PC-9 (cell line): ENCODE results near the gene MUC5AC. TPM values are rescaled to one million over a fixed set of nuclear protein-coding genes. Genes with fewer than 3 reads are reported as not detected.

Experiments used
- BruUV-seq: library from RNA; stranded (reverse); fragments of 400-500 nt; replicated peaks from 2 replicates; lab custom pipeline; 2021; lab: Mats Ljungman, UMichigan
- CTCF ChIA-PET: fragments of 300-600 bp; sonication (Branson Sonifier 250); formaldehyde crosslinking; loops from one replicate; lab custom pipeline; 2022; ENCODE audit warnings: antibody characterized with exemption; lab: Charles Lee
- POLR2A ChIA-PET: fragments of 300-600 bp; sonication (Branson Sonifier 250); formaldehyde crosslinking; loops from one replicate; lab custom pipeline; 2022; ENCODE audit warnings: antibody characterized with exemption; ENCODE audit not compliant: unreplicated experiment; lab: Charles Lee
- DNase-seq, 2 experiments: peaks; one replicate each; pipeline versions ENCODE4 v3.0.0 to v3.0.0-alpha.2; 2015 to 2022; ENCODE audit warnings: mixed read lengths in 1 of 2
- H2AFZ ChIP-seq: fragments of 200-600 bp; sonication (generic); 2 replicates; pipeline ENCODE4 v1.8.1; 2017; ENCODE audit warnings: antibody characterized with exemption
- H3F3A ChIP-seq: fragments of 200-600 bp; sonication (generic); 2 replicates; pipeline ENCODE4 v1.8.1; 2017; ENCODE audit warnings: antibody characterized with exemption, mild to moderate bottlenecking, low read depth; ENCODE audit not compliant: insufficient read depth
- H3K27ac ChIP-seq: fragments of 200-600 bp; sonication (generic); 2 replicates; pipeline ENCODE4 v1.6.1; 2016; ENCODE audit warnings: mixed run types
- H3K27me3 ChIP-seq: fragments of 200-600 bp; sonication (generic); 2 replicates; pipeline ENCODE4 v1.6.1; 2016; ENCODE audit warnings: low read depth, mixed run types; ENCODE audit not compliant: insufficient read depth
- H3K36me3 ChIP-seq: fragments of 200-600 bp; sonication (generic); 2 replicates; pipeline ENCODE4 v1.6.1; 2016; ENCODE audit warnings: low read depth, mixed run types
- H3K4me1 ChIP-seq: fragments of 200-600 bp; sonication (generic); replicated peaks from 2 replicates; pipeline ENCODE4 v1.6.1; 2016; ENCODE audit warnings: mixed run types; ENCODE audit not compliant: insufficient read depth
- H3K4me2 ChIP-seq: fragments of 200-600 bp; sonication (generic); 2 replicates; pipeline ENCODE4 v1.6.1; 2017; ENCODE audit warnings: mixed run types
- H3K4me3 ChIP-seq: fragments of 200-600 bp; sonication (generic); 2 replicates; pipeline ENCODE4 v1.6.1; 2016; ENCODE audit warnings: mixed run types
- H3K79me2 ChIP-seq: fragments of 200-600 bp; sonication (generic); 2 replicates; pipeline ENCODE4 v1.6.1; 2017; ENCODE audit warnings: low read depth, mixed run types
- H3K9me2 ChIP-seq: fragments of 200-600 bp; sonication (generic); 2 replicates; pipeline ENCODE4 v1.8.1; 2017; ENCODE audit warnings: mild to moderate bottlenecking; ENCODE audit not compliant: insufficient read depth
- H3K9me3 ChIP-seq: fragments of 200-600 bp; sonication (generic); 2 replicates; pipeline ENCODE4 v1.8.1; 2016; ENCODE audit warnings: low read depth; ENCODE audit not compliant: insufficient read depth
- H4K20me1 ChIP-seq: fragments of 200-600 bp; sonication (generic); 2 replicates; pipeline ENCODE4 v1.8.1; 2017; ENCODE audit not compliant: insufficient read depth
- EZH2 ChIP-seq: fragments of 200-600 bp; sonication (generic); IDR thresholded peaks from 2 replicates; pipeline ENCODE4 v1.8.0; 2017; ENCODE audit warnings: antibody characterized with exemption, low read depth
- intact Hi-C: fragments of 100-400 bp; cut with micrococcal nuclease; formaldehyde crosslinking; loops from one replicate; pipeline ENCODE4 v1.10.0; 2022; ENCODE audit not compliant: unreplicated experiment
- total RNA-seq: library from RNA; stranded (reverse); gene quantifications from 2 replicates; pipeline ENCODE4 v1.2.3, GENCODE V29; 2021
- TF ChIP-seq, protein P1 (sequence below): fragments of 200-600 bp; sonication (generic); conservative IDR thresholded peaks from 2 replicates; pipeline ENCODE4 v1.6.1; 2017; ENCODE audit warnings: mixed run types, antibody characterized with exemption, mild to moderate bottlenecking, moderate library complexity

Gene MUC5AC
- total RNA-seq, 1 experiment from 2014 or later = 0.09 TPM

GRCh38 chr11:1194231-1194976 lies 36.7 kb downstream of the MUC5AC start:
- H3K4me1 ChIP-seq = no peaks in the 10 kb centered on the region
- TF ChIP-seq, protein P1, sequence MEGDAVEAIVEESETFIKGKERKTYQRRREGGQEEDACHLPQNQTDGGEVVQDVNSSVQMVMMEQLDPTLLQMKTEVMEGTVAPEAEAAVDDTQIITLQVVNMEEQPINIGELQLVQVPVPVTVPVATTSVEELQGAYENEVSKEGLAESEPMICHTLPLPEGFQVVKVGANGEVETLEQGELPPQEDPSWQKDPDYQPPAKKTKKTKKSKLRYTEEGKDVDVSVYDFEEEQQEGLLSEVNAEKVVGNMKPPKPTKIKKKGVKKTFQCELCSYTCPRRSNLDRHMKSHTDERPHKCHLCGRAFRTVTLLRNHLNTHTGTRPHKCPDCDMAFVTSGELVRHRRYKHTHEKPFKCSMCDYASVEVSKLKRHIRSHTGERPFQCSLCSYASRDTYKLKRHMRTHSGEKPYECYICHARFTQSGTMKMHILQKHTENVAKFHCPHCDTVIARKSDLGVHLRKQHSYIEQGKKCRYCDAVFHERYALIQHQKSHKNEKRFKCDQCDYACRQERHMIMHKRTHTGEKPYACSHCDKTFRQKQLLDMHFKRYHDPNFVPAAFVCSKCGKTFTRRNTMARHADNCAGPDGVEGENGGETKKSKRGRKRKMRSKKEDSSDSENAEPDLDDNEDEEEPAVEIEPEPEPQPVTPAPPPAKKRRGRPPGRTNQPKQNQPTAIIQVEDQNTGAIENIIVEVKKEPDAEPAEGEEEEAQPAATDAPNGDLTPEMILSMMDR = no peak
- TF ChIP-seq EZH2 = no peak
- no peaks in the 10 kb centered on the region for H3K9me2 ChIP-seq
- CTCF ChIA-PET = no interaction called here
- no peak overlapping the region for H3K4me2 ChIP-seq
- intact Hi-C loops = no loop called here
- H4K20me1 ChIP-seq = no peaks in the 10 kb centered on the region
- no TSS peak for BruUV-seq
- H3F3A ChIP-seq = no peaks in the 10 kb centered on the region
- no peak overlapping the region for H3K4me3 ChIP-seq
- H3K27ac ChIP-seq = no peak overlapping the region
- DNase-seq = no peak
- POLR2A ChIA-PET = no interaction called here
- peaks cover 3% of the 10 kb centered on the region; the same call in 1 of the 2 replicates for H3K27me3 ChIP-seq
- no peak overlapping the region for H2AFZ ChIP-seq
- H3K36me3 ChIP-seq = no peaks in the 10 kb centered on the region
- H3K79me2 ChIP-seq = no peaks in the 10 kb centered on the region
- no peaks in the 10 kb centered on the region for H3K9me3 ChIP-seq

DNA sequence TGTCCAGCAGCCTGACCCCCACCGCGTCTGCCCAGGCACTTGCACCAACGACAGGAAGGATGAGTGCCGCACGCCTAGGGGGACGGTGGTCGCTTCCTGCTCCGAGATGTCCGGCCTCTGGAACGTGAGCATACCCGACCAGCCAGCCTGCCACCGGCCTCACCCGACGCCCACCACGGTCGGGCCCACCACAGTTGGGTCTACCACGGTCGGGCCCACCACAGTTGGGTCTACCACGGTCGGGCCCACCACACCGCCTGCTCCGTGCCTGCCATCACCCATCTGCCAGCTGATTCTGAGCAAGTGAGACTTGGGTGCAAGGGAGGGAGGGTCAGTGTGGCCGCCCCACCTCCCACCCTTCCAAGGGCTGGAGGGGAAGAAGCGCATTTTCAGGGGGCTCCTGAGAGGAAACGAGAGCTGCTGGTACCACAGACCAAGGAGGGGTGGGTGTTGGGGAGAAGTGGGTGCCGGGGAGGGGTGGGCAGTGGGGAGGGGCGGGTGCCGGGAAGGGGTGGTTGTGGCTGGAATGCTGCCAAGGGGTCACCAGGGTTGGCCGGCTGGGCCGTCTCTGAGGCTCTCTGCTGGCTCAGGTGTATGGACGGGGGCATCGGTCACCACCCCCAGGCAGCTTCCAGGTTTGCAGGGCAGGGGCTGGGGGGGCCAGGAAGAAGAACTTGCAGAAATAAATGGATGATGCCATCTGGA lies 37.4 kb downstream of the MUC5AC start:
- DNase-seq = no peak
- Histone ChIP-seq H2AFZ (no peak overlapping the region), H4K20me1 (no peaks in the 10 kb centered on the region), H3K9me3 (no peaks in the 10 kb centered on the region), H3K4me2 (no peak overlapping the region), H3K9me2 (no peaks in the 10 kb centered on the region), H3F3A (no peaks in the 10 kb centered on the region), H3K4me3 (no peak overlapping the region), H3K79me2 (no peaks in the 10 kb centered on the region), H3K27ac (no peak overlapping the region), H3K27me3 (no peaks in the 10 kb centered on the region), H3K4me1 (0 out of 2 replicates have a peak, but pooled peaks cover 6% of the 10 kb centered on the region), H3K36me3 (no peaks in the 10 kb centered on the region)
- intact Hi-C loops = no loop called here
- POLR2A ChIA-PET = no interaction called here
- TF ChIP-seq, protein P1 = no peak
- TF ChIP-seq EZH2 = no peak
- no TSS peak for BruUV-seq
- CTCF ChIA-PET = no interaction called here

DNA sequence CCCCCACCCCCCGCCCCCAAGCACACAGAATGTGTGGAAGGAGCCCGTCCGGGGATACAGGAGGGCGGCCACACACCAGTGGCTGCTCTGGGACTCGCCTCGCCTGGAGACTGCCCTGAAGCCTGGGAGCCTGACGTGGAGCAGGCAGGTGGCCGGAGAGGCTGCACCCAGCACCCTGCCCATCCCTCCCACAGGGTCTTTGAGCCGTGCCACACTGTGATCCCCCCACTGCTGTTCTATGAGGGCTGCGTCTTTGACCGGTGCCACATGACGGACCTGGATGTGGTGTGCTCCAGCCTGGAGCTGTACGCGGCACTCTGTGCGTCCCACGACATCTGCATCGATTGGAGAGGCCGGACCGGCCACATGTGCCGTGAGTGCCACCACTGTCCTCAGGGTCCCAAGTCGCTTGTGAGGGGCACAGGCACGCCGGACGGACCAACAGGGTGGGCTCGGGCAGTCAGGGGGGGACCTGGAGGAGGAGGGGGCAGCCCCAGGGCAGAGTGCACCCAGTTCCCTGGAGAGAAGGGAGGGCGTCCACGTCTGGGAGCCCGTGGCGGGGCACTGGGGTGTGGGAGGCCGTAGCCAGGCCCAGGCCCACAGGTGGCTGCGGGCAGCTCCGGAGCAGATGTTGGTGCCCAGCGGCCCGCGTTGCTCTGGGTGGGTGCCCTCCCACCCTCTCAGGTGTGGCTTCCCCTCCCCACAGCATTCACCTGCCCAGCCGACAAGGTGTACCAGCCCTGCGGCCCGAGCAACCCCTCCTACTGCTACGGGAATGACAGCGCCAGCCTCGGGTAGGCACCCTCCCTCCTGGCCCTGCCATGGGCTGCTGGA lies 38.1 kb downstream of the MUC5AC start:
- peaks cover 8% of the 10 kb centered on the region; the same call in 1 of the 2 replicates for H3K4me1 ChIP-seq
- POLR2A ChIA-PET = no interaction called here
- TF ChIP-seq EZH2 = no peak
- TF ChIP-seq, protein P1 = no peak
- no peaks in the 10 kb centered on the region for H3K9me2 ChIP-seq
- H3K27ac ChIP-seq = no peak overlapping the region
- H3K36me3 ChIP-seq = no peaks in the 10 kb centered on the region
- no peaks in the 10 kb centered on the region for H3F3A ChIP-seq
- CTCF ChIA-PET = no interaction called here
- no peaks in the 10 kb centered on the region for H3K79me2 ChIP-seq
- intact Hi-C loops = no loop called here
- no TSS peak for BruUV-seq
- no peak for DNase-seq
- H3K9me3 ChIP-seq = no peaks in the 10 kb centered on the region
- no peak overlapping the region for H3K4me3 ChIP-seq
- no peak overlapping the region for H2AFZ ChIP-seq
- no peak overlapping the region for H3K4me2 ChIP-seq
- no peaks in the 10 kb centered on the region for H3K27me3 ChIP-seq
- H4K20me1 ChIP-seq = no peaks in the 10 kb centered on the region
